ENCODE results near the gene USP31.
A peak's percentile ranks its signal among the peaks of the same experiment; 100 is the strongest.

Gene USP31

GRCh38 chr16:23149267-23149992 lies at the start of gene USP31:
TSS of gene USP31 (minus strand) at chr16:23149452. CDS start at chr16:23149270, 182 bp downstream.
- DNase-seq (ENCODE audit: low spot score), result peak; percentile 93

DNA sequence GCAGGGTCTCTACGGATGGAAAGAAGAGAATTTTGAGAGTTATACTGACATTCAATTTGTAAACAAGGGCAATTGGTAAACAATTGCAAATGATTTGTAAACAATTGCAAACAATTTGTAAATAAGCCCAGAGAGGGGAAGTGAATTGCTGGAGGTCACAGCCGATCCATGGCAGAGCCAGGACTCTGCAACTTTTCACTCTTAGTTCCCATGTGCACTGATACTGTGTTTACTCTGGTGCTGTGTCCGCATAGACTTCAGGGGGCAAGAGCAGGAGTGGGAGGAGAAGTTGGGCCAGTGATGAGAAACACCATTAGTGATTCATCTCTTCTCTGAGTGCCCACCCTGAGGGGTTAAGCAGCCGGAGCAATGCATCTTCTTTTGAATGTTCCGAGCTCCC lies 47.3 kb upstream of the USP31 start:
- DNase-seq (ENCODE audit: low spot score), result no peak

DNA sequence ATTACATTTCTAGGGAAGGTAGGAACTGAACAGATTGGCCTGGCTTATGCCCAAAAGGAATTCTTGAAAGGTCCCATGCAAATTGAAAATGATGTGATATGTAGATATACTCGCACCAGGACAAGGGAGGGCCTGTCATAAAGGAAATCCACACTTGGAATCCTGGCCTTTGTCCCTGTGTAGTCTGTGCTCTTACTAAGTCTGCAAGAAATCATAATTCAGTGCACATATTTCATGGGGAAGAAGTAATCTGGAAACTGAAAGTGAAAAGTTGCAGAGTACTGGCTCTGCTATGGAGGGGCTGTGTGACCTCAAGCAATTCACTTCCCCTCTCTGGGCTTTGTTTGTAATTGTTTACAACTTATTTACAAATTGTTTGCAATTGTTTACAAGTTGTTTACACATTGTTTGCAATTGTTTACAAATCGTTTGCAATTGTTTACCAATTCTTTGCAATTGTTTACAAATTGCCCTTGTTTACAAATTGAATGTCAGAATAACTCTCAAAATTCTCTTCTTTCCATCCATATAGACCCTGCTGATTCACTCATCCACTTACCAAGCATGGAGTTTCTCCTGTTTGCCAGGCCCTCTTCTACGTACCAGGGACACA lies 46.2 kb upstream of the USP31 start:
- no peak for DNase-seq (ENCODE audit: low spot score)

GRCh38 chr16:23194497-23195221 lies 45.4 kb upstream of the USP31 start:
- DNase-seq (ENCODE audit: low spot score), result no peak

- DNase-seq (ENCODE audit: low spot score), result no peak
These were observed 39.7 kb upstream of the USP31 start for GRCh38 chr16:23188911-23189310.

DNA sequence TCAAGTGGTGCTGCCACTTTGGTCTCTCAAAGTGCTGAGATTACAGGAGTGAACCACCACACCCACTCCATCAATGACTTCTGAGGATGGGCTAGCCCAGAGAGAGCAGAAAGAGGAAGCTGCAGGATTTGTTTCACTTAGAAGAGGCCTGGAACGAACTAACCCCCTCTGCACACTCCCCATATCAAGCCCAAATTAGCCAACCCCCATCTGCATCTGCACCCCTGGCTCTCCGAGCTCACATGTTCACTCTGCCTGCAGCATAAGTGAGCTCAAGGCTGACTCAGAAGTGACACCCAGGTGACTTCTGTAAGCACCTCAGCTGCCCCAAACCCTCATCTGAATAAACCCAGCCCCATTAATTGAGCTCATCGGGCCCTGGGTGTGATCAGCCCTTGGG lies 38.1 kb upstream of the USP31 start:
- DNase-seq (ENCODE audit: low spot score), result no peak

GRCh38 chr16:23186171-23186570 lies 36.9 kb upstream of the USP31 start:
- DNase-seq (ENCODE audit: low spot score), result no peak

DNA sequence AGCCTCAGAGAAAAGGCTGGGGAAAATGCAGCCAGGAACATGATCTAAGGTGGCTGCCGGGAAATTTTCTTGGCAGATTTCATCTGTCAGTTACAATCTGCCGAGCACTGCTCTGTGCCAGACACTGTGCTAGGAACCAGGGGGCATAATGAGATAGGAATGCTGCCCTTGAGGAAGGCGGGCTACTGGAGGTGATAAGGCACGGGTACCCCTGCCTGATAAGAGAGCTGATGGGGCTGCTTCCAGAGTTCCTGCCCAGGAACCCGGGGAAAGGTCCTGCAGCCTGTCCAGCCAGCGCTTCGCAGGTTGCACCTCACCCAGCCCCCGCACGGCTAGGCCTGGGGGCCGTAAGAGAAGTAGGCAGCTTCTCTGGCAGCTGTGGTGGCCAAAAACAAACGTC lies 36.4 kb upstream of the USP31 start:
- no peak for DNase-seq (ENCODE audit: low spot score)

DNA sequence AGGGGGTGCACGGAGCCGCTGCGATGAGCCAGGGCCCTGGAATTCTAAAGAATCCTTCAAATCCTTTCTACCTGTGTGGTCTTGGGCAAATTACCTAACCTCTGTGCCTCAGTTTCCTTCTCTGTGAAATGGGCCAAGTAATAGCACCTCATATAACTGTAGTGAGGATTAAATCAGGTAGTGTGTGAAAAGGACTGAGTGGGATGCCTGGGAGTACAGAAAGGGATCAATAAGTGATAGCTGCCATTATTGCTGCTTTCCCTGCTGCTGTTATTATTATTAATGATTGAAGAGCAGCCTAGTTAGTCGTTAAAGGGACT lies 34.3 kb upstream of the USP31 start:
- no peak for DNase-seq (ENCODE audit: low spot score)

DNA sequence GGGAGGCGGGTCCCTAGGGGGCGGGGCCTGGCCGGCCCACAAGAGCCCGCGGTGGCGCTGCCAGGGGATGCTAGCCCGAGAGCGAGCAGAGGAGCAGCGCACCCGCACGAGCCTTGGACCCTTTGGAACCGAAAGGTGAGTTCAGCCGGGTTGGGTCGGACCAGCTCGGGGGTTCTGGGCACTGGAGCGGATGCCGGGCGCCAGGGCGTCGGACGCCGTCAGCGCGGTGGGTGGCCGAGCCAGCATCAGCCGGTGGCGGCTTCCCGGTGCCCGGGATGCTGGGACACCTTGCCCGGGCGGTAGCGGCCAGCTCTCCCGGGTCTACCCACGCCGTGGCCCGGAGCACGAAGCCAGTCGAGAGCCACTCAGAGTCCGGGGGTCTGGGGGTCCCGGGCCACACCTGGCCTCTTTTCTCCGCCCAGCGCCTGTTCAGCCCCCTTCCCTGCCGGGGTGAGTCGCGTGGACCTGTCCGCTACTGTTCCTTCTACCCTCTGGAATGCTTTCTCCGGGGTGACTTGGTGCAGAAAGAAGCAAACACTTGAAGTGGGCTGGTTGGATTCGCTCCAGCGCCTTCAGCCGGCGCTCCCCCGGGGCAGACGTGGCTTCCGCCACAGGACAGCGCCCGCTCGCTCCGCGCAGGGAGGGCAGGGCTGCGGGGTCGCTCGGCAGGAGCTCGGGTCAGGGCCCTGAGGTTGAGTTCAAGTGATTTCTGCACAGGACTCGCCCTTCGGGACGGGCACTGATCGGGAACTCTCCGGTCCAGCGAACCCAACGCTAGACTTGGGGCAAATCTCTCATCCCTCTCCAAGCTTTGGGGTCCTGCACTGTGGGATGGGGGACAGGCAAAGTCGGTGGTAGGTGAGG lies 33.7 kb upstream of the USP31 start, which contains the start of gene SCNN1G:
TSS of gene SCNN1G (plus strand) at position 67 of the 864 bp plus-strand sequence. CDS start 3,527 bp downstream, outside the sequence.
- DNase-seq (ENCODE audit: low spot score), result peak; percentile 52

DNA sequence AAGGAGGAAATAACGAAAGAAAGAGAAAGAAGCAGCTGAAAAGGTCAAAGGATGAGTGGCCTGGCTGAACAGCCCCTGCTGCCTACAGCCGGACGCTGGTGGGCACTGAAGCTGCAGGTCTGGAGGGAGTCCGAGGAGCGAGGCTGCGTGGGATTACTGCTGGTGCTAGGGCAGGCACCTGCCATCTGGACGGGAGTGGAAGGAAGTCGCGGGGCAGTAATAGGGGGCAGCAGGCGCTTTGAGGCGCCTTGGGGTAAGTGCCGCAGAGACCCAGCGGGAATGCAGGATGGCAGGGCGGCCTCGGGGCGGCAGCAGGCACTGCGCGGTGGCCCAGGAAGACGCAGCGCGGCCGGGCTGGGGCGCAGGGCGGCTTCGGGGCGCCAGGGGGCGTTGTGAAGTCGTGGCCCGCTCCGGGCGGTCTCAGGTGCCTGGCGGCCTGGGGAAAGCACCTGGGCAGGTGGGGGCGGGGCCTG lies 33.0 kb upstream of the USP31 start:
- peak; percentile 94 for DNase-seq (ENCODE audit: low spot score)

GRCh38 chr16:23181506-23181905 lies 32.3 kb upstream of the USP31 start:
- no peak for DNase-seq (ENCODE audit: low spot score)

GRCh38 chr16:23175651-23176050 lies 26.4 kb upstream of the USP31 start:
- no peak for DNase-seq (ENCODE audit: low spot score)

DNA sequence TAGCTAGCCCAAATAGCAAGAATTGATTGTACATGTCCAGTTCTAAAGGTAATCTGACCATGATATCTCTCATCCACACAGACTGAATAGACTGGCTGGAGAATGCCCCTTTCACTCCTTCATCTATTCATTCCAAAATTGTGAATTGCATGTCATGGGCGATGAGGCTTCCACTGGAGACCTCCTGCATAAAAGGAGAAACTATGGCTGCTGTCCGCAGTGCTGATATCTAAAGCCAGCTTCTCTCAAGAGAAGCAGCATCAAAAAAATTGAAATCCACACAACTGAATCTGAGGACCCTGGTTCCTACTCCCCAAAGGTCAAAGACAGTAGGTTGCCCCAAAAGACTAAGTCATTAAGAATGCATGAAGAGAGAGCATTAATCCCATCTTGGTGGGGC lies 25.4 kb upstream of the USP31 start:
- DNase-seq (ENCODE audit: low spot score), result no peak

- DNase-seq (ENCODE audit: low spot score), result no peak
These were observed 23.7 kb upstream of the USP31 start for GRCh38 chr16:23172994-23173393.

- DNase-seq (ENCODE audit: low spot score), result no peak
These were observed 23.3 kb upstream of the USP31 start for GRCh38 chr16:23172583-23172982.

GRCh38 chr16:23164736-23165135 lies 15.5 kb upstream of the USP31 start:
- DNase-seq (ENCODE audit: low spot score), result no peak

DNA sequence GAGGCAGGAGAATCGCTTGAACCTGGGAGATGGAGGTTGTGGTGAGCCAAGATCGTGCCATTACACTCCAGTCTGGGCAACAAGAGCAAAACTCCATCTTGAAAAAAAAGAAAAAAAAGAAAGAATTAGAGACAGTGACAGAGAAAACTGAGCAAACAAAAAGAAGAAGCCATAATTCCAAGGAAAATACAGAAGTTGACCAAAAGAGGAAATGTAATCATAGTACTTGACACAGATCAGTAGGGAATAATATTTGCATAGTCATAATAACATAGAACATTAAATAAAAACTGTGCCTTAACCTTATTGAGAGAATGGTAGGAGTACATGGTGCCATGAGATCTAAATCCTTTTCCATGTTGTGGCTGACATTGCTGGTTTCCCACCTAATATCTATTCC lies 14.7 kb upstream of the USP31 start:
- DNase-seq (ENCODE audit: low spot score), result no peak

GRCh38 chr16:23160574-23160973 lies 11.3 kb upstream of the USP31 start:
- no peak for DNase-seq (ENCODE audit: low spot score)

- DNase-seq (ENCODE audit: low spot score), result no peak
These were observed 10.8 kb upstream of the USP31 start for GRCh38 chr16:23160082-23160481.

DNA sequence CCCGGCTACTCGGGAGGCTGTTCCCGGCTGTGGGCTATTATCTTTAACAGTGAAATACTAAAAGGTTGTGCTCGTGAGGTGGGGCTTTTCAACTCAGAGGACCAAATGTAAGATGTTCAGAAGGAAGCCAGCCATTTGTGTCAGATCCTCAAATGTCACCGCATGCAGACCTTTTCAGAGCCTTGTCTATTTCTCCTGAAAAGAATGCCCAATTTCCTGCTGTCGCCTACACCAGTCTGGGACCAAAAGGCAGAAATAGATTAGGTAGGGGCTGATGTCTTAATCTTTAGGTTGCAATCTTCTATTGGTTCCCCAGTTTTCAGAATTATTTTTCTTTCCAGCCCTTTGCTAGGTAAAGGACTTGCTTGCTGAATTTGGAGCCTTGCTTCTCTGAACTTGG lies 8.9 kb upstream of the USP31 start:
- DNase-seq (ENCODE audit: low spot score), result no peak

DNA sequence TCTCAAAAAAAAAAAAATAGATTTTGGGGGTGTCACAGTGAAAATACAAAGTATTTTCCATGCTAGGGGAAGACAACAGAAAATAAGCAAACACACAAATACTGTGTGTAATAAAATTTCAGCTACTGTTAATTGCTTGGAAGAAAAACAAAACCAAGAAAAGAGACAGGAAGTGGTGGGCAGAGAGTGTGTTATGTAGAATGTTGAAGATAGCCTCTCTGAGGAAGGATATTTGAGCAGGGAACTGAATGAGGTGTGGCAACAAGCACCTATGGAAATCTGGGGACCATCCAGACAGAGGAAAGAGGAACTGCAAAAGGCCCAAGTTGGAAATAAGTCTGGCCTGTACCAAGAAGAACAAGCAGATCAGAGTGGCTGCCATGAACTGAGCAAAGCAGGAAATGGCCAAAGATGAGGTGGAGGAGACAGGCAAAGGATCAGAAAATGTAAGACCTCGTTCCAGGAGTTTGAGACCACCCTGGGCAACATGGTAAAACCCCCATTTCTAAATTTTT lies 7.8 kb upstream of the USP31 start:
- no peak for DNase-seq (ENCODE audit: low spot score)

Data from D341Med (cell line).